ENCODE measurements around the gene DZANK1.

GRCh38 chr20:18427214-18427613 is 39.6 kb downstream of the DZANK1 start:
- TF ChIP-seq CTCF (IDR thresholded peaks at IDR 0.05; ENCODE audit: extremely low read depth in 1 of 2, insufficient read depth in 1 of 2, low read depth in 1 of 2, low read length in 2 of 2) (no peak), FOS (IDR thresholded peaks at IDR 0.05; ENCODE audit: borderline replicate concordance, insufficient read depth, low read length) (no peak), EZH2 (IDR thresholded peaks at IDR 0.05; ENCODE audit: borderline replicate concordance, low read depth, low read length, severe bottlenecking) (no peak)
